ENCODE results near the gene IL10RB.
"Not testable (repeated sequence)": the region's sequence is repeated elsewhere in the genome, so short reads cannot be mapped to it uniquely, and the experiment has no call there.

Gene IL10RB

GRCh38 chr21:33302055-33302454 lies 35.9 kb downstream of the IL10RB start:
- DNase-seq (ENCODE audit: low read depth), result no peak

DNA sequence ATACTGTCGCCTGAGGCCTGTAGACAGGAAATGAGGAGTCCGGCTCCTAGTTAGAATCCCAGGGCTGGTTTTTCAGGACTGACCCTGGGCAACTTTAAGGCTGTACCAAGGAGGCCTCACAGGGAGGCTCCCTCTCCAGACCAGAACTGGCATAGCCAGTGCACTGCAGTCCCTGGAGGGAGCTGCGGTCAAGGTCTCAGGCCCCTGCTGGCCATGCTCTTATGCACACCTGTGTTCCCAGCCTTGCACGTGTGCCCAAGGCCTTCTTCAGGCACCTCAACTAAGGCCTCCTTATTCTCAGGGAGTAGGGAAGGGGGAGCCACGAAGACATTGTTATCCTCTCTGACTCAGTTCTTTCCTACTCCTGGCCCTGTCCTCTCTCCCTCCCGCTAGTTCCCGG lies 36.6 kb downstream of the IL10RB start:
- no peak for DNase-seq (ENCODE audit: low read depth)

GRCh38 chr21:33305344-33305671 lies 39.1 kb downstream of the IL10RB start:
- no peak for DNase-seq (ENCODE audit: low read depth)

GRCh38 chr21:33305938-33306337 lies 39.8 kb downstream of the IL10RB start:
- no peak for DNase-seq (ENCODE audit: low read depth)

GRCh38 chr21:33308586-33309490 lies 42.7 kb downstream of the IL10RB start:
- peak; percentile 12 for DNase-seq (ENCODE audit: low read depth)

GRCh38 chr21:33309778-33310177 lies 43.6 kb downstream of the IL10RB start:
- DNase-seq (ENCODE audit: low read depth), result no peak

GRCh38 chr21:33312121-33312520 lies 46.0 kb downstream of the IL10RB start:
- no peak for DNase-seq (ENCODE audit: low read depth)

- DNase-seq (ENCODE audit: low read depth), result no peak
Measured at GRCh38 chr21:33313183-33313582, 47.0 kb downstream of the IL10RB start.

DNA sequence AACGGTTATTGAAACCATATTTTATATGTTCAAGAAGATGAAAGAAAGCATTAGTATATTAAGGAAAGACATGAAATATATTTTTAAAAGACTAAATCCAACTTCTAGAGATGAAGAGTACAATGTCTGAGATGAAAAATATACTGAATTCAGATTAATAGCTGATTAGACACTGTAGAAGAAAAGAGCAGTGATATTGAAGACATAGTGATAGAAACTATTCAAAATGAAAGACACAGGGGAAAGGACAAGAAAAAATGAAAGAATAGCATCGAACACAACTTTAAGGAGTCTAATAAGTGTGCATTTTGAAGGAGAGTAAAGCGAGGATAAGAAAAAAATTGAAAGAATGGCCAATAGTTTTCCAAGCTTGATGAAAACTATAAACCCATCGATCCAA lies 47.4 kb downstream of the IL10RB start:
- no peak for DNase-seq (ENCODE audit: low read depth)

- DNase-seq (ENCODE audit: low read depth), result no peak
Measured at GRCh38 chr21:33314111-33314510, 47.9 kb downstream of the IL10RB start.

- no peak for DNase-seq (ENCODE audit: low read depth)
Measured at GRCh38 chr21:33315946-33316710, 50.0 kb downstream of the IL10RB start.

DNA sequence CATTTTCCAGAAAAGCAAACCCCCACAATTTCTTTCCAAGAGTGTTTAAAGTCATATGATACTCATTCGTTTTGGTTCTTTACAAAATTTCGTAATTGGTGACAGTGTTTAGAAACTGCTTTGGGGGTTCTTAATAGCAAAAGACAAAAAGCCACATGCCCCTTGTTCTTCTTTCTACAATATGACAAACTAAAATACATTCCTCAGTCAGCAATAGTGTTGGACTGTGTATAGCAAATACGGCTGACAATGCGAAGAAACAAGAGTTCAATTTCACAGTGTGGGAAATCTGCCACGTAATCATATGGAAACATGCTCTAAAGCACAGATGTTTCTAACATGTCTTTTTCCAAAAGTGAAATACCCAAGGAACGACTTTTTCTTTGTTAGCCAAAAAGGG lies 51.0 kb downstream of the IL10RB start:
- DNase-seq (ENCODE audit: low read depth), result no peak

DNA sequence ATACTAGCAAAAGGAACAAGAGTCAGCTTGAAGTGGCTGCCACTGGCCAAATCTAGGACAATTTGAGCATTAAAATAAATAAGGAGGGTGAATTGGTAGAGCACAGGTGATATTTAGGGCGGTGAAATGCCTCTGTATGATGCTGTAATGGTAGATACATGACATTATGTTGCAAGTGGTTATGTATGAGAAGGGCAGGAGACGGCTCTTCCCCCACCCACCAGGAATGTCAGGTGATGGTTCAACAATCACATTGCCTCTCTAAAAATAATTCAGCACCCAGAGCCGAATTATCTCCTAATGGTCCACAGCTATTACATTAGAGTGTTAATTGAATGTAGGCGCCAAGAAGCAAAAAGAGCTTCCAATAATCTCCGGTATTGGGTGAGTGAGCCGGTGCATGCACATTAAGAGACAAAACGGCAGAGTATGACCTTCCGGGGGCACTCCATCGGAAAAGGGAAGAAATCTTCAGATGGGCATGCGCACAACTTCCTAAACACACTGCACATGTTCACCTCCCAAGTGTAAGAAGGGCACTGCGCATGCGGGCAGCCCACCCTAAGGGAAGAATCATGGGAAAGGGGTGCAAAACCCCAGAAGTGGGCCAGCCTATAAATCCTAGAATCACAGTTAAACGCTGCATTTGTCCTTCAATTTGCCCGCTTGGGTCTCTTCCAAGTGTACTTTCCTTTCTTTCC lies 51.8 kb downstream of the IL10RB start:
- no peak for DNase-seq (ENCODE audit: low read depth)

DNA sequence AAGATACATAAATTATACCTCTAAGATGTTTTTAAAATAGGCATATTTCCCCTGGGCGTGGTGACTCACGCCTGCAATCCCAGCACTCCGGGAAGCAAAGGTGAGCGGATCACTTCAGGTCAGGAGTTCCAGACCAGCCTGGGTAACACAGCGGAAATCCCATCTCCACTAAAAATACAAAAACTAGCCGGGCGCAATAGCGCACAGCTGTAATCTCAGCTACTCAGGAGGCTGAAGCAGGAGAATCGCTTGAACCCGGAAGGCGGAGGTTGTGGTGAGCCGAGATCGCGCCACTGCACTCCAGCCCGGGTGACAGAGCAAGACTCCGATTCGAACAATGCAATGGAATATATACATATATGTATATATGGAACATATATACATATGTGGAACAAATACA lies 54.8 kb downstream of the IL10RB start:
- DNase-seq (ENCODE audit: low read depth), result not testable (repeated sequence)

DNA sequence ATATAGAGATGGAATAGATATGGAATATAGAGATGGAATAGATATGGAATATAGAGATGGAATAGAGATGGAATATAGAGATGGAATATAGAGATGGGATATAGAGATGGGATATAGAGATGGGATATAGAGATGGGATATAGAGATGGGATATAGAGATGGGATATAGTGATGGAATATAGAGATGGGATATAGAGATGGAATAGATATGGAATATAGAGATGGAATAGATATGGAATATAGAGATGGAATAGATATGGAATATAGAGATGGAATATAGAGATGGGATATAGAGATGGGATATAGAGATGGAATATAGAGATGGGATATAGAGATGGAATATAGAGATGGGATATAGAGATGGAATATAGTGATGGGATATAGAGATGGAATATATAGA lies 57.4 kb downstream of the IL10RB start:
- DNase-seq (ENCODE audit: low read depth), result not testable (repeated sequence)

DNA sequence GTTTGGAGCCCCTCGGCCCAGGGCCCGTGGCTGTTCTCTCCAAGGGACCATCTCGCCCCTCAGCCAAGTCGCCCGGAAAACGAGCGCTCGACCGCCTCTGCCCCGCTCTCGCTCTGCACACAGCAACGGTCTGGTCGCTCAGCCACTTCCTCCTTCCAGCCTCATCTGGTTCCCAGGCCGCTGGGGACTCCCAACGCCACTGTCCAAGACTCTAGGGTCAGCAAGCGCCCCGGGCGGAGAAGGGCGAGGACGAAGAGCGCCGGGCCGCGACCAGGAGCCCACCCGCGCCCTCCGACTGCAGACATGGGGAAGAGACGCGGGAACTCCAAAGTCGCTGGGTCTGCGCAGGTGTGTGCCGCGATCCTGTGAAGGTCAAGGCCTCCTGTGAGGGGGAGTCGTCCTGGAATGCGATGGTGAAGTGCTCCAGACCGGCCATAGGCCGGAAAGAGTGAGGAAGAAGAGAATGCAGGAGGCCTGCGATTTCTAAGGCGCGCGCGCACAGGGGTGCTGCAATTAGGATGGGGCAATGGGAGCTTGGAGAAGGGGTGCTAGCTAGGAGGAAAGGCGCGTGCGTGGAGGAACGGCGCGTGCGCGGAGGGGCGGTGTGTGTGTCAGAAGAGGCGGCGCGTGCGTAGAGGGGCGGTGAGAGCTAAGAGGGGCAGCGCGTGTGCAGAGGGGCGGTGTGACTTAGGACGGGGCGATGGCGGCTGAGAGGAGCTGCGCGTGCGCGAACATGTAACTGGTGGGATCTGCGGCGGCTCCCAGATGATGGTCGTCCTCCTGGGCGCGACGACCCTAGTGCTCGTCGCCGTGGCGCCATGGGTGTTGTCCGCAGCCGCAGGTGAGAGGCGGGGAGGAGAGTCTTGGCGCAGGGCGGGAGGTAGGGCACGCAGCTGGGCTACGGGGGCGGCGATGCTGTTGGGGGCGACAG lies 58.4 kb downstream of the IL10RB start, which contains the start of gene IFNAR1:
Gene IFNAR1 (plus strand): TSS at position 680 of the 931 bp plus-strand sequence. CDS start 86 bp downstream, at position 766.
- DNase-seq (ENCODE audit: low read depth), result peak; percentile 98

DNA sequence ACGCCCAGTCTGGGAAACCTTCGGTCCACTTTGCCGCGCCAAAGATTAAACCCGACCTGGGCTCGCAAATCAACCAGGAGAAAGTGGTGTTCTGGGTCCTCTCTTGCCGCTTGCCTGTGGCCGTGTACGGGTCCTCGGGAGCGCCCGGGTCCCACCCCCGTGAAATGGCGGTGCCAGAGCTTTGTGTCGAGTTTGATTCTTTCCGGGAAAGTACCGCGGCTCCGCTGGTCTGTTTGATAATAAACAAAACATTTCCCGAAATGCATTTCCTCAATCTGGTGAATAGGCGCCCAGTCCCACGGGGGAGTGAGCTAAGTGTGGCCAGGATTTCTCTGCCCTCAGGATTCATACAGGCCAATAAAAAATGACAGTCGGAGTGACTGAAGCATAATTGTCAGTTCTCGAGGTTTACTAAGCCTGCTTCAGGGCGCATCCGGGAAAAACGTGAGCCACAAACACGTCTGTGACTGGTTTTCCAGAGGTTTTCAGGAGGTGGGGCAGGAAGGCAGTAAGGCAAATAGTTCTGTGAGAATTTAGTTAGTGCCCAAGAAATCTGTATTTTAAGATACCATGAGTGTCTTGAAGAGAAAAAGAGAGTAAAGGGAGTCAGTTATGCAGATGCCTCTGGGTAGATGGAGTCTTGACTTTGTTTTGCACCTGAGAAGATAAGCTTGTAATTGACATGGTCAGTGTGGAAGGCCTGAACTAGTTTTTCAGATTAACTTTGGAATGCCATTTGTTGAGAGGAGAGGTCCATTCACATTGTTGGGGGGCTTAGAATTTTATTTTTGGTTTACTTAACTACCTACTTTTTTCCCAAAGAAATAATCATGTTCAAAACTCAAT lies 59.3 kb downstream of the IL10RB start:
- peak; percentile 55 for DNase-seq (ENCODE audit: low read depth)

DNA sequence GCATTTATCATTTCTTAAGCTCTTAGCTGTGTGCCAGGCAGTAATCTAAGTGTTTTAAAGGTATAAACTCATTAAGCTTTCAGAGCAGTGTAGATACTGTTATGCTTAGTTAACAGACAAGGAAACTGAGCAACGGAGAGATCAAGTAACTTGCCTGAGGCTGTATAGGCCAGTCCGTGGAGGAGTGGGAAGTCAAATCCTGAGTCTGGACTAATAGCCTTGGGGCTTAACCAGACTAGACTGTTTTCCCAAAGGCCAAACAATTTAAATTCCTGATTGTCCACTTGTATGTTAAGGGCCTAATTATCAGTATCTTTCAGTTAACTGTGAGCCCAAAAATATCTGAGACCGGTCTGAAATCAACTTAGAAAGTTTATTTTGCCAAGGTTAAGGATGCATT lies 61.2 kb downstream of the IL10RB start:
- no peak for DNase-seq (ENCODE audit: low read depth)

DNA sequence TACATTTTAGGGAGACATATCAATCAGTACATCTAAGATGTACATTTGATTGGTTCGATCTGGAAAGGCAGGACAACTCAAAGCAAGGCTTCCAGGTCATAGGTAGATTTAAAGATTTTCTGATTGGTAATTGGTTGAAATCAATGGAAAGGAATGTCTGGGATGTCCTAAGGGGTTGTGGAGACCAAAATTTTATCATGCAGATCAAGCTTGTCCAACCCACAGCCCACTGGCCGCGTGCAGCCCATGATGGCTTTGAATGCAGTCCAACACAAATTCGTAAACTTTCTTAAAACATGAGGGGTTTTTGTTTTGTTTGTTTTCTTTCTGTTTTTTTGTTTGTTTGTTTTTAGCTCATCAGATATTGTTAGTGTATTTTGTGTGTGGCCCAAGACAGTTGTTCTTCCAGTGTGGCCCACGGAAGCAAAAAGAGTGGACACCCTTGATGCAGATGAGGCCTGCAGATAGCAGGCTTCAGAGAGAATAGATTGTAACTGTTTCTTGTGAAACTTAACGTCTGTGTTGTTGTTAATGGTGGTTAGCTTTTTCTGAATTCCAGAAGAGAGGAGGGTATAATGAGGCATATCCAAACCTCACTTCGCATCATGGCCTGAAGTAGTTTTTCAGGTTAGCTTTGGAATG lies 61.7 kb downstream of the IL10RB start:
- DNase-seq (ENCODE audit: low read depth), result no peak

DNA sequence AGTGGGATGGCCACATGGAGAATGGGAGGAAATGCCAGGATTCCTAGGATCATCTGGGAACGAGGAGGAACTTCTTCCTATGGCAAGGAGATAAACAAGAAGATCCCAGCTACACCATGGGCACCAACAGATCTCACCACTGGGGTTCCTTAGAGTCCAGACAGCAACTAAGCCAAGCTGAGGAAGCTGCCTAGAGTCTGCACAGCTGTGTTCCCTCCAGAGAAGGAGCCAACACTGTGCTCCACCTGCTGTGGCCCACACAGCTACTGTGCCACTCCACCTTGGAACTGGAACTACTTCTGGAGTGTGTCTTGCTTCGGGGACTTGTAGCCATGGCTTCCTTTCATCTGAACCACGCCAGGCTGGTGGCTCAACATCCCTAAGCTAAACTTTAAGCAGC lies 64.6 kb downstream of the IL10RB start:
- no peak for DNase-seq (ENCODE audit: low read depth)
